Calu3 (cell line): ENCODE measurements around the gene TMEM30A. TPM values are rescaled to one million over a fixed set of nuclear protein-coding genes. Genes with fewer than 3 reads are reported as not detected.

Experiments
- BruUV-seq: library from RNA; stranded (reverse); fragments of 400-500 nt; replicated peaks from 2 replicates; lab custom pipeline; 2021; lab: Mats Ljungman, UMichigan
- CTCF ChIA-PET: fragments of 300-600 bp; sonication (Branson Sonifier 250); formaldehyde crosslinking; loops from one replicate; lab custom pipeline; 2022; ENCODE audit warnings: antibody characterized with exemption; lab: Charles Lee
- DNase-seq: peaks from one replicate; pipeline ENCODE4 v3.0.0; 2022
- H3K27ac Mint-ChIP-seq: one replicate; pipeline ENCODE4 v1.8.0; 2022; ENCODE audit warnings: mixed read lengths; ENCODE audit not compliant: unreplicated experiment
- H3K27me3 Mint-ChIP-seq: one replicate; pipeline ENCODE4 v1.8.0; 2022; ENCODE audit warnings: mixed read lengths; ENCODE audit not compliant: unreplicated experiment
- H3K36me3 Mint-ChIP-seq: one replicate; pipeline ENCODE4 v1.8.0; 2022; ENCODE audit warnings: mild to moderate bottlenecking, moderate library complexity, mixed read lengths; ENCODE audit not compliant: insufficient read depth, unreplicated experiment
- H3K4me1 Mint-ChIP-seq: one replicate; pipeline ENCODE4 v1.8.0; 2022; ENCODE audit warnings: mild to moderate bottlenecking, low read depth, mixed read lengths; ENCODE audit not compliant: unreplicated experiment
- H3K4me3 Mint-ChIP-seq: one replicate; pipeline ENCODE4 v1.8.0; 2022; ENCODE audit warnings: mild to moderate bottlenecking, low read depth, moderate library complexity, mixed read lengths; ENCODE audit not compliant: unreplicated experiment
- H3K9me3 Mint-ChIP-seq: one replicate; pipeline ENCODE4 v1.8.0; 2022; ENCODE audit warnings: low read depth, mixed read lengths; ENCODE audit not compliant: unreplicated experiment
- CTCF ChIP-seq: fragments of 200-600 bp; IDR thresholded peaks from one replicate; pipeline ENCODE4 v1.8.0; 2022; ENCODE audit warnings: antibody characterized with exemption; ENCODE audit not compliant: unreplicated experiment
- intact Hi-C: fragments of 100-400 bp; cut with micrococcal nuclease; formaldehyde crosslinking; loops from one replicate; pipeline ENCODE4 v1.10.0; 2022; ENCODE audit not compliant: unreplicated experiment
- total RNA-seq: library from RNA; stranded (reverse); gene quantifications from 2 replicates; pipeline ENCODE4 v1.2.3, GENCODE V29; 2022

The TMEM30A gene
- total RNA-seq, 1 experiment from 2014 or later = 141 TPM

- no peak for DNase-seq
- intact Hi-C loops = no loop called here
- no peak for TF ChIP-seq CTCF
- Mint-ChIP-seq H3K4me1 (no peaks in the 10 kb centered on the region), H3K9me3 (no peaks in the 10 kb centered on the region), H3K27me3 (no peaks in the 10 kb centered on the region), H3K27ac (no peak overlapping the region), H3K36me3 (no peaks in the 10 kb centered on the region), H3K4me3 (no peak overlapping the region)
- CTCF ChIA-PET = interaction anchor here (0.5 to 1.4 kb wide), 5 partner anchors 8 to 543 kb away, joined by 3 read pairs; no protein-coding TSS in a partner anchor
- BruUV-seq = no TSS peak
These were observed 21.0 kb upstream of the TMEM30A start for GRCh38 chr6:75305573-75305972.

GRCh38 chr6:75302280-75302679 lies 17.7 kb upstream of the TMEM30A start:
- H3K27ac Mint-ChIP-seq = no peak overlapping the region
- H3K9me3 Mint-ChIP-seq = no peaks in the 10 kb centered on the region
- H3K36me3 Mint-ChIP-seq = no peaks in the 10 kb centered on the region
- H3K4me3 Mint-ChIP-seq = no peak overlapping the region
- DNase-seq = no peak
- H3K27me3 Mint-ChIP-seq = no peaks in the 10 kb centered on the region
- H3K4me1 Mint-ChIP-seq = no peaks in the 10 kb centered on the region
- no TSS peak for BruUV-seq
- intact Hi-C loops = no loop called here
- TF ChIP-seq CTCF = no peak
- CTCF ChIA-PET = no interaction called here

- no peak overlapping the region for H3K27ac Mint-ChIP-seq
- no peak for TF ChIP-seq CTCF
- intact Hi-C loops = no loop called here
- H3K4me3 Mint-ChIP-seq = no peak overlapping the region
- no peak for DNase-seq
- BruUV-seq = no TSS peak
- H3K4me1 Mint-ChIP-seq = no peaks in the 10 kb centered on the region
- H3K9me3 Mint-ChIP-seq = no peaks in the 10 kb centered on the region
- CTCF ChIA-PET = no interaction called here
- H3K27me3 Mint-ChIP-seq = no peaks in the 10 kb centered on the region
- H3K36me3 Mint-ChIP-seq = no peaks in the 10 kb centered on the region
These were observed 16.9 kb upstream of the TMEM30A start for GRCh38 chr6:75301537-75301936.

- Mint-ChIP-seq H3K9me3 (no peaks in the 10 kb centered on the region), H3K4me3 (no peak overlapping the region), H3K27me3 (no peaks in the 10 kb centered on the region), H3K27ac (no peak overlapping the region), H3K36me3 (no peaks in the 10 kb centered on the region), H3K4me1 (no peaks in the 10 kb centered on the region)
- no TSS peak for BruUV-seq
- no peak for TF ChIP-seq CTCF
- DNase-seq = no peak
- CTCF ChIA-PET = no interaction called here
- intact Hi-C loops = no loop called here
These were observed 16.5 kb upstream of the TMEM30A start for GRCh38 chr6:75301088-75301487.
